Gastrocnemius medialis (tissue), 4 donors: Measurements from ENCODE around the gene IGFN1.

ENCODE experiments used
- CTCF ChIP-seq, 5 experiments: fragments of 450-650 bp in 3 of 5; fragments of 200-600 bp in 2 of 5; sonication (generic) in 2 of 5; IDR thresholded peaks in 4 of 5; conservative IDR thresholded peaks in 1 of 5; 1 replicate in 4 of 5; 2 replicates in 1 of 5; pipeline ENCODE4 v1.5.1; 2016 to 2019; ENCODE audit warnings: antibody characterized with exemption in 5 of 5, mild to moderate bottlenecking in 3 of 5, moderate library complexity in 3 of 5
- POLR2A ChIP-seq, 2 donors: fragments of 450-650 bp; IDR thresholded peaks; one replicate each; pipeline ENCODE4 v1.6.1; 2017; ENCODE audit warnings: antibody characterized with exemption in 2 of 2, mild to moderate bottlenecking in 2 of 2, moderate library complexity in 2 of 2

- no peak for TF ChIP-seq CTCF (IDR thresholded peaks at IDR 0.05 in 4 of 5, conservative IDR thresholded peaks at IDR 0.05 in 1 of 5)
- TF ChIP-seq POLR2A (IDR thresholded peaks at IDR 0.05), result no peak
Observed at GRCh38 chr1:201260236-201260590, 69.6 kb downstream of the IGFN1 start.
